ENCODE measurements around the gene TEX13D. TPM values are rescaled to one million over a fixed set of nuclear protein-coding genes. Genes with fewer than 3 reads are reported as not detected.

TEX13D gene
- total RNA-seq, 1 experiment from 2014 or later, result not detected

DNA sequence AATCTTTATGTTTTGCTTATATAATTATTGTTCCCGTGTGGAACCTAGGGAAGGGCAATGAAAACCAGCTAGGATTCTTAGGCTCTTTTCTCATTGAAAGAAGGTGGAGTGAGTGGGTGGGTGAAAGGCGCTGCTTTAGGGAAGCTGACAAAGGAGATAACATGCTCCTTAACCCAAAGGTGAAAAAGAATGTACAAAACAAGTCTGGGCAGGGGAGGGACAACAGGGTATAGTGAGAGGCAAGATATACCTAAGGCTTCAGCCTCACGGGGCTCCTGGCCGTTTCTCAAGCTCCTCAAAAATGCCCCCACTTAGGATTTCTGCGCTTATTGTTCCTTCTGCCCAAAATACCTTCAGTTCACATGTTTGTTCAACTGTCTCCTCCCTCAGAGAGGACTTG, 15.7 kb downstream of the TEX13D start:
- no peak for DNase-seq (ENCODE audit: low read depth)

DNA sequence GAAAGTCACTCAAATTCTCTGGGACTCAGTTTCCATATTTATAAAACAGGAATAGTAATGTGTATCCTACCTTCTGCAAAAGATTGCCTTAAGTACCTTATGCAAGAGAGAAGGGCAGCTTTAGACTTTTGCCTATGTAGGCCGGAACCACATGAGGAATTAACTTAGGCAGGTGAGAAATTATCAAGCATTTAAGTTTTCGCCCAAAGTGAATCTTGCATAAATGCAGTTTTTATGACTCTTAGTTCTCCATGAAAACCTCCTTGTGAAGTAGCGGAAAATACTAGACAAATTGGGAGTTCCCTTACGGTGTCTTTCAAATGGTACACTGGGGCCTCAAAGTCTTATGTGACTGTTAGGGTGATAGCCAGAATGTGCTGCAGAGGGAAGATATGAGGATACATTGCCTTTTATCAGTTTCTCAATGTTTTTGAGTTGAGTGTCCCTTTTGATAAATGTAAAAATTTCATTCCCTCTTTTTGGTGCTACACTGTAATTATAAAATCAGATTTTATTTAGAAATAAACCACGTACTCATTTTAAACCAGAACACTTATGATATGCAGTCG, 16.5 kb downstream of the TEX13D start:
- DNase-seq (ENCODE audit: low read depth), result no peak

DNA sequence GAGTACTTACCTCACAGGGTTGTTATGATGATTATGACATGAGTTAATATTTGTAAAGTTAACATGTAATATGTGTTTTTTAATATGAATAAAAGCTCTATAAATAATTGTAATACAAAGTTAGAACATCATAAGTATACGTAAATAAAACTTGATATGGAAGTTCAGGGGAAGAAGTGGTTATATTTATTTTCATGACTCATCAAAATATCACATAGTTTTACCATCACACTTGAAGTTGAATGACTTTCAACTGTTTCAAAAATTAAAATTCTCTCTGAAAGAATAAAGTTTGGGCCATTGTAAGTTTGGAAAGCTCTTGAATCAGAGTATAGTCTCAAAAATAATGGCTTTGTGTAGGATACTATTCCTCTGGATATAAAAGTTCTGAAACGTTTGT, 22.2 kb downstream of the TEX13D start:
- no peak for DNase-seq (ENCODE audit: low read depth)

DNA sequence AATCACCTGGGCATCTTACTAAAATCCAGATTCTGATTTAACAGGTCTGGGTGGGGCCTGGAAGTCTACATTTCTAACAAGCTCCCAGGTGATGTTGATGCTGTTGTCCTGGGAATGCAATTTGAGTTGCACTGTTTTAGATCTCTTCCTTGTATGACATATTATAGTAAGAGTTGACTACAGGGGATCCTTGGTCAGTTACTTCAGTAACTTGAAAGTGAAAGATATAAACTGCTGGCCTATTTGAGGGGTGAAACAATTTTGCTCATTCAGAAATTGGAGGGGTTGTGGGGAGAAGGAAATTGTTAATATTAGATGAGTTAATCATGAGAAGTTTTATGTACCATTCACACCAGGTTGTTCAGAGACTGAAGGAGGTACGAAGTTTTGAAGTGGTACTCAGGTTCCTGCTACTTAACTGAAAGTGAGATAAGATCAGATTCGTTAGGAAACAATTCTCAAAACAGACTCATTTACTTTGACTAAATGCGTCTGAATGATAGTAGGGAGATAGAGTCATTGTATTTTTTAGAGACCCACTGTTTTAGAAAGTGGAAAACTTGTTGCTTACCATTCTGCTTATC, 26.4 kb downstream of the TEX13D start:
- no peak for DNase-seq (ENCODE audit: low read depth)

DNA sequence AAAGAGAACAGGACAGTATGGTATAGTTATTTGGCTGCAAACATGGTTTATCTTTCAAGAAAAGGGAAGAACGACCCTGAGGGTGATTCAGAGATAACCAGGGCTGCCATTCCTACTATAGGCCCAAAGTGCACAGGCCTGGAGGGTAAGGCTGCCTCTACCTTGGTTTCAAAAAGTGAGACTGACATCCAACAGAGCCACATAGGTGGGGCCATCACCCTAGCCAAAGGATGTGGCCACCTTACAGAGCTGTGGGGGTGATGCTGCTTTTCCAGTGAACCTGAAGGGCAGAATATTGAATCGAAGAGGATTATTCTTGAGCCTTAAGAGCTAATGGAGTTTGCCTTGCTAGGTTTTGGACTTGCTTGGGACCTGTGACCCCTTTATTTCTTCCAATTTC, 29.6 kb downstream of the TEX13D start:
- DNase-seq (ENCODE audit: low read depth), result no peak

DNA sequence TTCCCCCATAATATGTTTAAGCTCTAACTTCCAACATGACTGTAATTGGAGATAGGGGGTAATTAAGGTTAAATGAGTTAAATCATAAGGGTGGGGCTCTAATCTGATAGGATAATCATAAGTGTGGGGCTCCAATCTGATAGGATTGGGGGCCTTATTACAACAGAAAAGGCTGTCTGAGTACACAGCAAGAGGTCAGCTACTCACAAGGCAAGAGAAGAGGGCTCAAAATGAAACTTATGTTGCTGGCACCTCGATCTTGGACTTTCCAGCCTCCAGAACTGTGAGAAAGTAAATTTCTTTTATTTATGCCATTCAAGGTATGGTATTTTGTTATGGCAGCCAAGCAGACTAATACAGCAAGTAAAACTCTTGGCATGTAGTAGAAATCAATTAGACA, 30.3 kb downstream of the TEX13D start:
- no peak for DNase-seq (ENCODE audit: low read depth)

DNA sequence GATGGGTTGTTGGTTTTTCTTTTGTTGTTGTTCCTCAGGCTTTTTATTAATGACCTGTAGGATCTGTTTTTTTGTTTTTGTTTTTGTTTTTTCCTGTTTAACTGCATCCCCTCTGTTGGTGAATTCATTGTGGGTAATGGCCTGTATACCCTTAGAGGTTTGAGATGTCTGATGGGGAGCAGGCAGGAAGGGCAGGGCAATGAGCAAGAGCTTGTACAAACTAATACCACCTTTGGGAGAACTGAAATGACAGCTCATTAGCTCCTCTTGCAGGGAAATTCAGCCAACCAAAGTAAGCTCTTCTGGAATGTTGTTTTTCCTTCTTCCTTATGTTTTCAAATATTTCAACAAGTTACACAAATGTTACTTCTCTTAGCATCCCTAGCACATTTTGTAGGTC, 37.3 kb downstream of the TEX13D start:
- DNase-seq (ENCODE audit: low read depth), result no peak

DNA sequence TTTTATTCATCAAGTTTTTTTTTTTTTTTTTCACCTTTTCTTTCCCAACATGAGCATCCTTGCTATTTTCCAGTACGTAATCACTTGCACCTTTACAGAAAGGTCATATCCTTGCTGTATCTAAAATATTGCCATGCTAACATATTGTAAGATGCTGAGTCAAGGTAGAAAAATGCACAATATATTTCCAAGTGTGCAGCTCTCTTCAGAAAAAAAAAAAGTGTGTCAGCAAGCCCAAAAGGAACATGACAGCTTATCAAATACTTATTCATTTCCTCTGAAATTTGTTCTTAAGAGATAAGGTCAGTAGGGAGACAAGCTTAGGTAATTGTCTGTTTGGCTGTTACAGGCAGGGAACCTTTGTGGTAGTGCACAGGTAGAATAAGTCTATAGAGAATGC, 40.9 kb downstream of the TEX13D start:
- no peak for DNase-seq (ENCODE audit: low read depth)

DNA sequence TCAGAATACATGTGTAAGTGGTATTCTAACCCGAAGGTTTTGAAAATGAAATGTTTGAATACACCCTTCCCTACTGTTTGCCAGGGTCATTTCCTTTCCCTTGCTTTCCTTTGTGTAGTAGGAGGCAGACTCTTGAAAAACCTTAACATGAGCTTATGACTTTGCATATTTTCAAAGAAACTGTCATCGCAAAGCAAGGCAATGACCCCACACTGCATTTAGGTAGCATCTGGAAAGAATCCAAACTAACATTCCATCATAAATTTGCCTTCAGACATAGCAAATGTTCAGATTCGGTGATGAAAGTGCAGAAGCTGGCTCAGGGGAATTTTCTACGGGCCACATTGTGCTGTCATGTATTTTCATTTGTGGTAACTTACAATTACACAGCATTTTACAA, 46.2 kb downstream of the TEX13D start:
- peak; percentile 2 for DNase-seq (ENCODE audit: low read depth)

DNA sequence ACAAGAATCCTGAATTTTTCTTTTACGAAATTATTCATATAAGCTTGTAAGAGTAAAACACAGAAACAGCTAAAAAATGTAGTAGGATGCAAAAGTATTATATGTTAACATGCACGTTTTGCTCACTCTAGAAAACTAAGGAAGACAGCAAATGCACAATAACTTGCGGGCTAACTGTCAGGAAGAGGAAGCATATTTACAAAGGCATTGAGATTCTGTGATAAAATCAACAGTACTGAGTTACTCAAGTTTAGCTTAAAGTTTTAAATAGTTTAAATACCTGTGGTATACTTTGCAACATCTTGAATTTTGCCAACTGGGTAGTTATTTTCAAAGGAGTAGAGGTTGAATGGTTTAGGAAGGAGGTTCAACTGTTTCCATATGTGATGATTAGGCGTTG, 50.9 kb downstream of the TEX13D start:
- no peak for DNase-seq (ENCODE audit: low read depth)

DNA sequence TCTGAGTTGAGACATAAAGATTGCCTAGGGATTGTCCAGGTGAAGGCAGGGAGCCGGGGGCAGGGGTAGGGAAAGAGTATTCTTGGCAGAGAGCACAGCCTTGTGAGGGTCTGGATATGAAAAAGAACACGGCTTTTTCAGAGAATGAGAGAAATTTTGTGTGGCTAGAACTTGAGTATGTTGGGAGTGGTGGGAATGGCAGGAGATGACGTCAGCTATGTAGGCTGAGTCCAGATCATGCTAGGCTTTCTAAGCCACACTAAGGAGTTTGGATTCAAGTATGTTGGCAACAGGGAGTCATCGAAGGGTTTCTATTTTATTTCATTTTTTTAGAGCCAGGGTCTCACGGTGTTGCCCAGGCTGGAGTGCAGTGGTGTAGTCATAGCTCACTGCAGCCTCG, 53.9 kb downstream of the TEX13D start:
- no peak for DNase-seq (ENCODE audit: low read depth)

Other genes starting within 250 kb of the TEX13D start
- gene SH2D1A, start 13.9 kb downstream of the TEX13D start, total RNA-seq (2014; rRNA removed; shearing (Covaris generic)), result not detected in 2 replicates